ENCODE data around the gene TAL2.

Gene TAL2

GRCh38 chr9:105708405-105708804 is 46.1 kb downstream of the TAL2 start:
- no peaks in the 10 kb centered on the region for H3K27me3 ChIP-seq
- H3K4me1 ChIP-seq: no peaks in the 10 kb centered on the region
- no peak overlapping the region for H3K4me3 ChIP-seq (ENCODE audit: low read depth, low read length)
- no peak for TF ChIP-seq CTCF (IDR thresholded peaks at IDR 0.05; ENCODE audit: low read depth, low read length)
- no peaks in the 10 kb centered on the region for H3K9me3 ChIP-seq
- DNase-seq: no peak
- no peaks in the 10 kb centered on the region for H3K36me3 ChIP-seq

- H3K36me3 ChIP-seq: no peaks in the 10 kb centered on the region
- H3K4me1 ChIP-seq: no peaks in the 10 kb centered on the region
- TF ChIP-seq CTCF (IDR thresholded peaks at IDR 0.05; ENCODE audit: low read depth, low read length): no peak
- no peaks in the 10 kb centered on the region for H3K9me3 ChIP-seq
- H3K27me3 ChIP-seq: no peaks in the 10 kb centered on the region
- DNase-seq: no peak
- no peak overlapping the region for H3K4me3 ChIP-seq (ENCODE audit: low read depth, low read length)
These were observed 48.4 kb downstream of the TAL2 start for GRCh38 chr9:105710638-105711037.

GRCh38 chr9:105711867-105712266 is 49.6 kb downstream of the TAL2 start:
- no peak for DNase-seq
- no peaks in the 10 kb centered on the region for H3K36me3 ChIP-seq
- no peaks in the 10 kb centered on the region for H3K9me3 ChIP-seq
- H3K4me3 ChIP-seq (ENCODE audit: low read depth, low read length): no peak overlapping the region
- no peak for TF ChIP-seq CTCF (IDR thresholded peaks at IDR 0.05; ENCODE audit: low read depth, low read length)
- H3K4me1 ChIP-seq: no peaks in the 10 kb centered on the region
- H3K27me3 ChIP-seq: no peaks in the 10 kb centered on the region

- DNase-seq: no peak
- no peaks in the 10 kb centered on the region for H3K4me1 ChIP-seq
- no peaks in the 10 kb centered on the region for H3K36me3 ChIP-seq
- no peak overlapping the region for H3K4me3 ChIP-seq (ENCODE audit: low read depth, low read length)
- H3K27me3 ChIP-seq: no peaks in the 10 kb centered on the region
- no peak for TF ChIP-seq CTCF (IDR thresholded peaks at IDR 0.05; ENCODE audit: low read depth, low read length)
- no peaks in the 10 kb centered on the region for H3K9me3 ChIP-seq
These were observed 50.0 kb downstream of the TAL2 start for GRCh38 chr9:105712297-105712696.
